GM21381 (cell line): ENCODE results near the gene DIRAS1.

Source experiments
- ATAC-seq: cut with Tn5 transposase; IDR thresholded peaks from one replicate; pipeline ENCODE4 v1.9.1; 2021; ENCODE audit warnings: mild to moderate bottlenecking, moderate library complexity; ENCODE audit not compliant: unreplicated experiment

Gene DIRAS1

GRCh38 chr19:2720777-2721569, at the start of gene DIRAS1:
TSS of gene DIRAS1 (minus strand) at chr19:2721372. CDS start at chr19:2717806, 3,566 bp downstream.
- ATAC-seq = no peak

GRCh38 chr19:2770055-2771013, 49.2 kb upstream of the DIRAS1 start:
- ATAC-seq = no peak

GRCh38 chr19:2769218-2769617, 48.0 kb upstream of the DIRAS1 start:
- no peak for ATAC-seq

- no peak for ATAC-seq
Measured at GRCh38 chr19:2768365-2769132, 47.4 kb upstream of the DIRAS1 start.

- ATAC-seq = no peak
Measured at GRCh38 chr19:2767688-2768087, 46.5 kb upstream of the DIRAS1 start.

- no peak for ATAC-seq
Measured at GRCh38 chr19:2766594-2767372, 45.6 kb upstream of the DIRAS1 start.

- ATAC-seq = no peak
Measured at GRCh38 chr19:2765376-2765775, 44.2 kb upstream of the DIRAS1 start.

- no peak for ATAC-seq
Measured at GRCh38 chr19:2764945-2765344, 43.8 kb upstream of the DIRAS1 start.

- no peak for ATAC-seq
Measured at GRCh38 chr19:2763687-2764086, 42.5 kb upstream of the DIRAS1 start.

GRCh38 chr19:2762783-2763496, 41.8 kb upstream of the DIRAS1 start:
- ATAC-seq = no peak

- ATAC-seq = no peak
Measured at GRCh38 chr19:2761876-2762782, 41.0 kb upstream of the DIRAS1 start.

GRCh38 chr19:2761309-2761677, 40.1 kb upstream of the DIRAS1 start:
- ATAC-seq = no peak

GRCh38 chr19:2759965-2760364, 38.8 kb upstream of the DIRAS1 start:
- ATAC-seq = no peak

- ATAC-seq = no peak
Measured at GRCh38 chr19:2759362-2759761, 38.2 kb upstream of the DIRAS1 start.

- no peak for ATAC-seq
Measured at GRCh38 chr19:2758601-2759313, 37.6 kb upstream of the DIRAS1 start.

GRCh38 chr19:2756921-2757881, 36.0 kb upstream of the DIRAS1 start:
- no peak for ATAC-seq

- no peak for ATAC-seq
Measured at GRCh38 chr19:2756477-2756876, 35.3 kb upstream of the DIRAS1 start.
